Measurements from ENCODE around the gene DPH1.

The DPH1 gene

DNA sequence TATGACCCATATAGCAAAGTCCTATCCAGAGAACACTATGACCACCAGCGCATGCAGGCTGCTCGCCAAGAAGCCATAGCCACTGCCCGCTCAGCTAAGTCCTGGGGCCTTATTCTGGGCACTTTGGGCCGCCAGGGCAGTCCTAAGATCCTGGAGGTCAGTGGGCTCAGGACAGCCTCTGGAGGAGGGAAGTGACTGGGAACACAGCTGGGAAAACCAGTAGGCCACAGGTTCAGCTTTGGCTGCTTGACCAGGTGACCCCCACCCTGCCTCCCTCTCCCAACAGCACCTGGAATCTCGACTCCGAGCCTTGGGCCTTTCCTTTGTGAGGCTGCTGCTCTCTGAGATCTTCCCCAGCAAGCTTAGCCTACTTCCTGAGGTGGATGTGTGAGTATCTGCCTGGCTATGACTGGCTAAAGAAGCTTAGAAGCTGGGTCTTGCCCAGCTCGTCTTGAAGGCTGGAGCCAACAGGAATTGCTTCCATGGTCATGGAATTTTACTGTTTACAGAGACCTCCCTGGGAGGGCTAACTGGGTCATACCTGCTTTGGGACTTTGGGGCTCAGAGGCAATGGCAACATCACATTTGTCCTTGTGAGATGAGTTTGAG lies 10.4 kb downstream of the DPH1 start:
- DNase-seq (ENCODE audit: extremely low spot score), result no peak
- TF ChIP-seq NFRKB (IDR thresholded peaks at IDR 0.05), result no peak
- TF ChIP-seq, protein P1, sequence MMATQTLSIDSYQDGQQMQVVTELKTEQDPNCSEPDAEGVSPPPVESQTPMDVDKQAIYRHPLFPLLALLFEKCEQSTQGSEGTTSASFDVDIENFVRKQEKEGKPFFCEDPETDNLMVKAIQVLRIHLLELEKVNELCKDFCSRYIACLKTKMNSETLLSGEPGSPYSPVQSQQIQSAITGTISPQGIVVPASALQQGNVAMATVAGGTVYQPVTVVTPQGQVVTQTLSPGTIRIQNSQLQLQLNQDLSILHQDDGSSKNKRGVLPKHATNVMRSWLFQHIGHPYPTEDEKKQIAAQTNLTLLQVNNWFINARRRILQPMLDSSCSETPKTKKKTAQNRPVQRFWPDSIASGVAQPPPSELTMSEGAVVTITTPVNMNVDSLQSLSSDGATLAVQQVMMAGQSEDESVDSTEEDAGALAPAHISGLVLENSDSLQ (IDR thresholded peaks at IDR 0.05), result no peak
- TF ChIP-seq FOXM1 (IDR thresholded peaks at IDR 0.05; ENCODE audit: borderline replicate concordance), result no peak
- no peak for TF ChIP-seq SP1 (IDR thresholded peaks at IDR 0.05)
- no peak for TF ChIP-seq FOXA1 (IDR thresholded peaks at IDR 0.05)
- TF ChIP-seq ARNT (IDR thresholded peaks at IDR 0.05), result no peak
- no peak for TF ChIP-seq TARDBP (IDR thresholded peaks at IDR 0.05)
- TF ChIP-seq BHLHE40 (IDR thresholded peaks at IDR 0.05; ENCODE audit: borderline replicate concordance), result no peak
- TF ChIP-seq CTBP1 (IDR thresholded peaks at IDR 0.05; ENCODE audit: borderline replicate concordance), result no peak
- no peak for TF ChIP-seq SUZ12 (IDR thresholded peaks at IDR 0.05)
- TF ChIP-seq LEF1 (IDR thresholded peaks at IDR 0.05; ENCODE audit: borderline replicate concordance), result no peak
- no peak for TF ChIP-seq ELF4 (IDR thresholded peaks at IDR 0.05)
- ChIA-PET POLR2A (interaction anchor here (1.6 kb wide), 1 partner anchor 10 kb away, joined by 5 read pairs; no protein-coding TSS in a partner anchor), CTCF (interaction anchor here (0.5 to 1.6 kb wide), 2 partner anchors 125 to 132 kb away, joined by 6 to 9 read pairs; no protein-coding TSS in a partner anchor)

DNA sequence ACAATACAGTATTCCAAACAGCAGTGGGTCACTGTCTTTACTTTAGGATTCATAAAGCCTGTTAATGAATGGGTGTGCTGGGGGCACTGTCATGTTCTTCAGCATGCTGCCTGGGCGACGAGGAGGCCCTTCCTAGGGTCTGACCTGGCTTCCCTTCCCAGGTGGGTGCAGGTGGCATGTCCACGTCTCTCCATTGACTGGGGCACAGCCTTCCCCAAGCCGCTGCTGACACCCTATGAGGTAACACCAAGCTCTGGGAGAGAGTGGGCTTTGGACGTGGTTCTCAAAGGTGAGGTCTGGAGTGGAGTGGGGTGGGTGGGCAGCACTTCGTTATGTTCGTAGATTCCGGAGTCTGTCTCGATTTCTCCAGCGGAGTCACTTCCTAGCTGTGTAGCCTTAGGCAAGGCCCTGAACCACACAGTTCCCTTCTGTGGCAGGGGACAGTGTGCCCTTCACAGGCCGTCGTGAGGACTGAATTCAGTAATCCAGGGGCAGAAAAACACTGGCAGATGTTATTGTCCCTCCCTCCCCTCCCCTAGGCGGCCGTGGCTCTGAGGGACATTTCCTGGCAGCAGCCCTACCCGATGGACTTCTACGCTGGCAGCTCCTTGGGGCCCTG lies 11.1 kb downstream of the DPH1 start:
- CTCF ChIA-PET, result interaction anchor here (0.5 to 1.6 kb wide), 2 partner anchors 126 to 132 kb away, joined by 6 to 9 read pairs; no protein-coding TSS in a partner anchor
- no peak for TF ChIP-seq SP1 (IDR thresholded peaks at IDR 0.05)
- no peak for TF ChIP-seq FOXK2 (IDR thresholded peaks at IDR 0.05)
- TF ChIP-seq ARNT (IDR thresholded peaks at IDR 0.05), result no peak
- TF ChIP-seq CTBP1 (IDR thresholded peaks at IDR 0.05; ENCODE audit: borderline replicate concordance), result no peak
- no peak for TF ChIP-seq L3MBTL2 (conservative IDR thresholded peaks at IDR 0.05)
- TF ChIP-seq LEF1 (IDR thresholded peaks at IDR 0.05; ENCODE audit: borderline replicate concordance), result no peak
- TF ChIP-seq, protein P1 (IDR thresholded peaks at IDR 0.05), result no peak
- no peak for TF ChIP-seq ZNF384 (IDR thresholded peaks at IDR 0.05)
- no peak for TF ChIP-seq FOXM1 (IDR thresholded peaks at IDR 0.05; ENCODE audit: borderline replicate concordance)
- TF ChIP-seq ELF4 (IDR thresholded peaks at IDR 0.05), result no peak
- POLR2A ChIA-PET, result interaction anchor here (1.6 kb wide), 1 partner anchor 9 kb away, joined by 5 read pairs; no protein-coding TSS in a partner anchor
- DNase-seq (ENCODE audit: extremely low spot score), result no peak

DNA sequence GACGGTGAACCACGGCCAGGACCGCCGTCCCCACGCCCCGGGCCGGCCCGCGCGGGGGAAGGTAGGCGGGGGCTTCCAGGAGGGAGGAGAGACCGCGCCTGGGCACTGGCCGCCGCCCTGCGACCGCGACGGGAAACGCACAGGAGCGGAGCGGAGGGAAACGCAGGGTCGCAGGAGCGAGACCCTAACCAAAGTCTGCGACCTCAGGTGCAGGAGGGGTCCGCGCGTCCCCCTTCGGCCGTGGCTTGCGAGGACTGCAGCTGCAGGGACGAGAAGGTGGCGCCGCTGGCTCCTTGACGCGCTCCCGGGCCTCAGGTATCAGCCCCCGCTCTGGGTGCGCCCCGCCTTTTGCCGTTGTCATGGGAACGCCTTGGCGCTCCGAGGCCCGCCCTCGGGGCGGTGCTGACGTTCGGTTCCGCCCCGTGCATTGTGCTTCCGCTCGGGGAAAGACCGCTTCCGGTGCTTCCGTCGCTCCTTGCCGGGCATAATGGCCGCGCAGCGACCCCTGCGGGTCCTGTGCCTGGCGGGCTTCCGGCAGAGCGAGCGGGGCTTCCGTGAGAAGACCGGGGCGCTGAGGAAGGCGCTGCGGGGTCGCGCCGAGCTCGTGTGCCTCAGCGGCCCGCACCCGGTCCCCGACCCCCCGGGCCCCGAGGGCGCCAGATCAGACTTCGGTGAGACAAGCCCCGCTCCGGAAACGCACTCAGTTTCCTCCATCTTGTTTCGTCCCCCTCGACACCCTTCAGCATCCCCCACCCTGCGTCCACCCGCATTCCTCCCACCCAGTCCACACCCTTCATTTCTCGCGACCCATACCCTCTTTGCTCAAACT lies 11.8 kb downstream of the DPH1 start, which contains the start of gene OVCA2:
TSS of gene OVCA2 (plus strand) at position 462 of the 829 bp plus-strand sequence. CDS start at position 488, 26 bp downstream.
- peak; percentile 96 for DNase-seq (ENCODE audit: extremely low spot score)
- TF ChIP-seq FOXM1 (IDR thresholded peaks at IDR 0.05; ENCODE audit: borderline replicate concordance) (no peak), LEF1 (IDR thresholded peaks at IDR 0.05; ENCODE audit: borderline replicate concordance) (no peak), HDGF (IDR thresholded peaks at IDR 0.05; ENCODE audit: borderline replicate concordance) (peak; percentile 62; the same call in 1 of the 2 replicates), ELF4 (IDR thresholded peaks at IDR 0.05) (peak; percentile 72)
- TF ChIP-seq, protein P1 (IDR thresholded peaks at IDR 0.05), result peak; percentile 54; the same call in 1 of the 2 replicates
- ChIA-PET POLR2A (no interaction called here), CTCF (interaction anchor here (1.6 kb wide), 1 partner anchor 133 kb away, joined by 6 read pairs; no protein-coding TSS in a partner anchor)

DNA sequence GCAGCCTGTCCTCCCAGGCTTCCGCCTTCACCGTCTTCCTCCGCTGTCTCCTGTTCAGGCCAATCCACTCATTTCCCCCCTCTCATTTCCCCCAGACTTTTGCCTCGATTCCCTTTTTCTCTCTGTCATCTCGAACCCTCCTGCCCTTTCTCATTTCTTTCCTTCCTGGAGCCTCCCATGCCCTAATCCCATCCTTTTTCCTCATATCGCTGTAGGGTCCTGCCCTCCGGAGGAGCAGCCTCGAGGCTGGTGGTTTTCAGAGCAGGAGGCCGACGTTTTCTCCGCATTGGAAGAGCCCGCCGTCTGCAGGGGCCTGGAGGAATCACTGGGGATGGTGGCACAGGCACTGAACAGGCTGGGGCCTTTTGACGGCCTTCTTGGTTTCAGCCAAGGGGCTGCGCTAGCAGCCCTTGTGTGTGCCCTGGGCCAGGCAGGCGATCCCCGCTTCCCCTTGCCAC lies 12.5 kb downstream of the DPH1 start:
- DNase-seq (ENCODE audit: extremely low spot score), result peak; percentile 34
- ChIA-PET POLR2A (no interaction called here), CTCF (no interaction called here)
- TF ChIP-seq BHLHE40 (IDR thresholded peaks at IDR 0.05; ENCODE audit: borderline replicate concordance) (no peak), FOXK2 (IDR thresholded peaks at IDR 0.05) (no peak), ARNT (IDR thresholded peaks at IDR 0.05) (no peak), CTBP1 (IDR thresholded peaks at IDR 0.05; ENCODE audit: borderline replicate concordance) (no peak), NFRKB (IDR thresholded peaks at IDR 0.05) (no peak), TARDBP (IDR thresholded peaks at IDR 0.05) (no peak), L3MBTL2 (conservative IDR thresholded peaks at IDR 0.05) (peak; percentile 75), SUZ12 (IDR thresholded peaks at IDR 0.05) (no peak)

DNA sequence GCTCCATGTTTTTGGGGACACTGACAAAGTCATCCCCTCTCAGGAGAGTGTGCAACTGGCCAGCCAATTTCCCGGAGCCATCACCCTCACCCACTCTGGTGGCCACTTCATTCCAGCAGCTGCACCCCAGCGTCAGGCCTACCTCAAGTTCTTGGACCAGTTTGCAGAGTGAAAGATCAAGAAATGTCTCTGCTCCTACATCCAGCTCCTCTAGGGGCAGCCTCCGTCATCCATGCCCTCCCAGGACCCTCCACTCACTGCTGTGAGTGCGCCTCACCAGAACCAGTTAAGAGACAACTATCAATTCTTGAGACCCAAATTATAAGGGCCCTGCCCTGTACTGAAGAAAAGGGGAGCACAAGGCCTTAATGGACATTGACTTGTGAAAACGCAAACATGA lies 13.0 kb downstream of the DPH1 start:
- TF ChIP-seq FOXM1 (IDR thresholded peaks at IDR 0.05; ENCODE audit: borderline replicate concordance) (no peak), ELF4 (IDR thresholded peaks at IDR 0.05) (no peak), FOXK2 (IDR thresholded peaks at IDR 0.05) (no peak), BHLHE40 (IDR thresholded peaks at IDR 0.05; ENCODE audit: borderline replicate concordance) (no peak), FOXA1 (IDR thresholded peaks at IDR 0.05) (no peak), ZNF384 (IDR thresholded peaks at IDR 0.05) (no peak), LEF1 (IDR thresholded peaks at IDR 0.05; ENCODE audit: borderline replicate concordance) (no peak), ARNT (IDR thresholded peaks at IDR 0.05) (no peak), SUZ12 (IDR thresholded peaks at IDR 0.05) (no peak)
- DNase-seq (ENCODE audit: extremely low spot score), result no peak
- POLR2A ChIA-PET, result no interaction called here
- CTCF ChIA-PET, result no interaction called here

All from HEK293T (cell line).